Stomach (tissue), 4 donors: ENCODE measurements around the gene IL21R.

ENCODE experiments used
- POLR2A ChIP-seq, 4 donors: fragments of 450-650 bp; IDR thresholded peaks; one replicate each; pipeline ENCODE4 v1.6.1; 2016; ENCODE audit warnings: antibody characterized with exemption in 4 of 4, control low read depth in 2 of 4, mild to moderate bottlenecking in 1 of 4, moderate library complexity in 1 of 4
- POLR2AphosphoS5 ChIP-seq, 3 donors: sonication (generic); formaldehyde crosslinking; IDR thresholded peaks; one replicate each; pipeline ENCODE4 v1.6.1; 2016; ENCODE audit warnings: antibody characterized with exemption in 3 of 3
- TF ChIP-seq, protein P1 (sequence below), 7 experiments: fragments of 450-650 bp in 4 of 7; fragments of 200-600 bp in 3 of 7; sonication (generic) in 3 of 7; IDR thresholded peaks; one replicate each; pipeline ENCODE4 v1.5.1; 2016 to 2019; ENCODE audit warnings: antibody characterized with exemption in 7 of 7, control low read depth in 2 of 7, mild to moderate bottlenecking in 1 of 7

DNA sequence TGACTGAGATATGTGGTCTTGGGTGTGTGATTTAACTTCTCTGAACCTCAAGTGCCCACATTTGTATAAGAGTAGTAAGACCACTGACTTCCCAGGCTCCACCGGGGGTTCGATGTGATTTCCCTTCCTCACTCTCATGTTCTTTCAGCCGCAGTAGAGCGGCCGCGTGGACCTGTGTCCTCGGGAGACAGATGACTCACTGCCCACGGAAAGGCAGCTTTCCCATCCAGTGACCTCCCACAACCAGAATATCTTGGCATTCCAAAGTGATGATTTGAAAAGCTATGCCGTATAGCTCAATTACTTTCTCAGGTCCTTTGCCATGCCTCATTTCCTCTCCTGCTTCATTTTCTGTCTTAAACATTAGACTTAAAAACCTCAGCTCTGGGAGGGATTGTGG, 73.6 kb downstream of the IL21R start:
- TF ChIP-seq, protein P1, sequence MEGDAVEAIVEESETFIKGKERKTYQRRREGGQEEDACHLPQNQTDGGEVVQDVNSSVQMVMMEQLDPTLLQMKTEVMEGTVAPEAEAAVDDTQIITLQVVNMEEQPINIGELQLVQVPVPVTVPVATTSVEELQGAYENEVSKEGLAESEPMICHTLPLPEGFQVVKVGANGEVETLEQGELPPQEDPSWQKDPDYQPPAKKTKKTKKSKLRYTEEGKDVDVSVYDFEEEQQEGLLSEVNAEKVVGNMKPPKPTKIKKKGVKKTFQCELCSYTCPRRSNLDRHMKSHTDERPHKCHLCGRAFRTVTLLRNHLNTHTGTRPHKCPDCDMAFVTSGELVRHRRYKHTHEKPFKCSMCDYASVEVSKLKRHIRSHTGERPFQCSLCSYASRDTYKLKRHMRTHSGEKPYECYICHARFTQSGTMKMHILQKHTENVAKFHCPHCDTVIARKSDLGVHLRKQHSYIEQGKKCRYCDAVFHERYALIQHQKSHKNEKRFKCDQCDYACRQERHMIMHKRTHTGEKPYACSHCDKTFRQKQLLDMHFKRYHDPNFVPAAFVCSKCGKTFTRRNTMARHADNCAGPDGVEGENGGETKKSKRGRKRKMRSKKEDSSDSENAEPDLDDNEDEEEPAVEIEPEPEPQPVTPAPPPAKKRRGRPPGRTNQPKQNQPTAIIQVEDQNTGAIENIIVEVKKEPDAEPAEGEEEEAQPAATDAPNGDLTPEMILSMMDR (IDR thresholded peaks at IDR 0.05) = no peak
- TF ChIP-seq POLR2A (IDR thresholded peaks at IDR 0.05) (no peak), POLR2AphosphoS5 (IDR thresholded peaks at IDR 0.05) (no peak)
